GM06990 (cell line): ENCODE data around the gene PRRT1B.
"Not testable (repeated sequence)": the region's sequence is repeated elsewhere in the genome, so short reads cannot be mapped to it uniquely, and the experiment has no call there.

ENCODE experiments used
- DNase-seq: peaks from one replicate; pipeline ENCODE4 v3.0.0-alpha.2; 2011; ENCODE audit not compliant: insufficient read length; ENCODE audit errors: extremely low read depth
- H3K27me3 ChIP-seq: replicated peaks from 2 replicates; pipeline ENCODE4 v1.6.0; 2011; ENCODE audit warnings: low read length; ENCODE audit not compliant: control insufficient read depth, insufficient read depth
- H3K36me3 ChIP-seq: 2 replicates; pipeline ENCODE4 v1.5.1; 2011; ENCODE audit warnings: low read length; ENCODE audit not compliant: control insufficient read depth, insufficient read depth
- H3K4me3 ChIP-seq: replicated peaks from 2 replicates; pipeline ENCODE4 v1.5.1; 2011; ENCODE audit warnings: low read depth, mild to moderate bottlenecking, control low read depth, low read length
- CTCF ChIP-seq: IDR thresholded peaks from 2 replicates; pipeline ENCODE4 v1.5.1; 2011; ENCODE audit warnings: low read length, control low read depth, mild to moderate bottlenecking, inconsistent platforms; ENCODE audit not compliant: insufficient read depth, poor library complexity, severe bottlenecking

The PRRT1B gene

DNA sequence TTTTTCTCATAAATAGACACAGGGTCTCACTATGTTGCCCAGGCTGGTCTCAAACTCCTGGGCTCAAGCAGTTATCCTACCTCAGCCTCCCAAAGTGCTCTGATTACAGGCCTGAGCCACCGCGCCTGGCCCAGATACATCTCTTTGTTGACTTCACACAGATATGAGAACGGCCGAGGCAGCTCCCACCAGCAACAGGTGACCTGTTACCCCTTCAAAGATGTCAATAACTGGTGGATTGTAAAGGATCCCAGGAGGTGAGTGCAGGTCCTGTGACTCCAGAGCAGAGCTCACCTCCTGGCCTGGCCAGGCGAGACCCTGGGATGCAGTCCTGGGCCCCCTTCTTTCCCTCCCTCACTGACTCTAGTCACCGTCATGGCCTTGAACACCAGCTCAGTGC lies 33.4 kb upstream of the PRRT1B start:
- no peak for TF ChIP-seq CTCF
- Histone ChIP-seq H3K36me3 (peaks cover 18% of the 10 kb centered on the region), H3K27me3 (no peaks in the 10 kb centered on the region), H3K4me3 (no peak overlapping the region)
- DNase-seq = no peak

DNA sequence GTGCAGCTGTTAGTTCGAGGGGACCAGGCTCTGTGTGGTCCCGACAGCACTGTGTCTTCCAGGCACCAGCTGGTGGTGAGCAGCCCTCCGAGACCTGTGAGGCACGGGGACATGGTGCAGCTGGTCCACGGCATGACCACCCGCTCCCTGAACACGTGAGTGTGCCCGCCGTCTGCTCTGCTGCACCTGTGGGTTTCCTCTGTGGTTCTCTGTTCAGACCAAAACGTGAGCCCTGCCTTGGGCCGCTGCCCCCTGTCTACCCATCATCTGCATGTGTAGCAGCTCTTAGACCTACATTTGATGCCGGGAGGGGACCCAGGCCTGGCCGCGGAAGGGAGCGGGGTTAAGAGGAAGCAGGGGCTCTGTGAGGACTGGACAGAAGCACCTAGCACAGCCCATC lies 32.1 kb upstream of the PRRT1B start:
- Histone ChIP-seq H3K4me3 (no peak overlapping the region), H3K36me3 (peaks cover 18% of the 10 kb centered on the region), H3K27me3 (no peaks in the 10 kb centered on the region)
- no peak for TF ChIP-seq CTCF
- no peak for DNase-seq

DNA sequence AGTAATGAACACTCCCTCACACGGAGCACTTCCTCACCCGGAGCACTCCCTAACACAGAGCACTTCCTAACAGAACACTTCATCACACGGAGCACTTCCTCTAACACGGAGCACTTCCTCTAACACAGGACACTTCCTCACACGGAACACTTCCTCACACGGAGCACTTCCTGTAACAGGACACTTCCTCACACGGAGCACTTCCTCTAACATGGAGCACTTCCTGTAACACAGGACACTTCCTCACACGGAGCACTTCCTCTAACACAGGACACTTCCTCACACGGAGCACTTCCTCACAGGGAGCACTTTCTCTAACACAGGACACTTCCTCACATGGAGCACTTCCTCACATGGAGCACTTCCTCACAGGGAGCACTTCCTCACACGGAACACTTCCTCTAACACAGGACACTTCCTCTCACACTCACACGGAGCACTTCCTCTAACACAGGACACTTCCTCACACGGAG lies 29.7 kb upstream of the PRRT1B start:
- DNase-seq, H3K27me3 ChIP-seq, H3K4me3 ChIP-seq: not testable (repeated sequence)
- peaks cover 27% of the 10 kb centered on the region for H3K36me3 ChIP-seq

GRCh38 chr9:131516100-131516499 lies 29.2 kb upstream of the PRRT1B start:
- Histone ChIP-seq H3K27me3 (no peaks in the 10 kb centered on the region), H3K36me3 (peaks cover 29% of the 10 kb centered on the region), H3K4me3 (no peak overlapping the region)
- DNase-seq = no peak
- no peak for TF ChIP-seq CTCF

DNA sequence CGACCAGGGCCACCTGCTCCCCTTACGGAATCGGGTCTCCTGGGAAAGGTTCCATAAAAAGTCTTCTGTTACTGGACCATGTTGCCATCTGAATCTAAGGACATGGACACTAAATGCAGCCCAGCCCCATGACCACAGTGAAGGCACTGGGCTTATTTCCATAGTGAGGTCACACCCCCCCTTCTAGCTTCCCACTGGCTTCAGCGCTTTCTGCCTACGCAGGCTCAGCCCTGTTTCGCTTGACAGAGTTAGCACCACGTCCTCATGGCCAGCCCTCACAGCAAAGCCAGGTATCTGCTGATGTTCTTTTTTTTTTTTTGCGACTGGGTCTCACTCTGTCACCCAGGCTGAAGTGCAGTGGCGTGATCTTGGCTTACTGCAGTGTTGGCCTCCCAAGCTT lies 28.4 kb upstream of the PRRT1B start:
- DNase-seq = no peak
- Histone ChIP-seq H3K4me3 (no peak overlapping the region), H3K27me3 (no peaks in the 10 kb centered on the region), H3K36me3 (peaks cover 30% of the 10 kb centered on the region)
- no peak for TF ChIP-seq CTCF

DNA sequence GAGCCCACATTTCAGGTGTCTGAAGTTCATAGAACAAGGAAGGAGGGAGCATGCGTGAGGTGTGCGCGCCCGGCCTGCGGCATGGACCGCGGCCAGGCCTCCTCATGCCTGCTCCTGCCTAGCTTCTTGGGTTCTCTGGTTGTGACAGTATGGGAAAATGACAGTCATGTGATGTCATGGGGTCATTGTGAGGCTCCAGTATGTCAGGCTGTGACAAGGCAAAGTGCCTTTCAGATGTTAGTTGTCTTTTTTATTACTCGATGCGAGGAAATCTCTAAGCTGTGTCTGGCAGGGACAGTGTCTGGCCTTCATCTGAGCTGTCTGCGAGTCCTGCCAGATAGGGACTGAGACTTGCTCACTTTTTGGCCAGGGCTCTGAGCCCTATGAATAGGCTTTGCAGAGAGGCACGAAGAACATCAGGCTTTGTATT lies 27.5 kb upstream of the PRRT1B start:
- no peak for DNase-seq
- peaks cover 30% of the 10 kb centered on the region for H3K36me3 ChIP-seq
- H3K4me3 ChIP-seq = no peak overlapping the region
- TF ChIP-seq CTCF = no peak
- no peaks in the 10 kb centered on the region for H3K27me3 ChIP-seq
